GM19438 (cell line): ENCODE data around the gene INO80C.

ENCODE experiments used
- ATAC-seq: cut with Tn5 transposase; IDR thresholded peaks from one replicate; pipeline ENCODE4 v1.9.1; 2021; ENCODE audit warnings: low read depth; ENCODE audit not compliant: unreplicated experiment

INO80C gene

GRCh38 chr18:35497370-35498197 lies at the start of gene INO80C:
INO80C (minus strand) TSS chr18:35497960; CDS start chr18:35497874, 86 bp downstream.
- peak; percentile 94 for ATAC-seq

- no peak for ATAC-seq
Measured at GRCh38 chr18:35547008-35547605, 49.3 kb upstream of the INO80C start.

- ATAC-seq = no peak
Measured at GRCh38 chr18:35542356-35542755, 44.6 kb upstream of the INO80C start.

- no peak for ATAC-seq
Measured at GRCh38 chr18:35535297-35535696, 37.5 kb upstream of the INO80C start.

- no peak for ATAC-seq
Measured at GRCh38 chr18:35533916-35534405, 36.2 kb upstream of the INO80C start.

- no peak for ATAC-seq
Measured at GRCh38 chr18:35528749-35529274, 31.1 kb upstream of the INO80C start.

GRCh38 chr18:35526495-35527059 lies 28.8 kb upstream of the INO80C start:
- ATAC-seq = no peak

GRCh38 chr18:35525795-35526494 lies 28.2 kb upstream of the INO80C start:
- ATAC-seq = no peak

- no peak for ATAC-seq
Measured at GRCh38 chr18:35524226-35524625, 26.5 kb upstream of the INO80C start.

- ATAC-seq = no peak
Measured at GRCh38 chr18:35522130-35522959, 24.6 kb upstream of the INO80C start.

GRCh38 chr18:35521133-35521532 lies 23.4 kb upstream of the INO80C start:
- no peak for ATAC-seq

- ATAC-seq = no peak
Measured at GRCh38 chr18:35519148-35519899, 21.6 kb upstream of the INO80C start.

- no peak for ATAC-seq
Measured at GRCh38 chr18:35517715-35518114, 20.0 kb upstream of the INO80C start.

- no peak for ATAC-seq
Measured at GRCh38 chr18:35516789-35517188, 19.0 kb upstream of the INO80C start.

- ATAC-seq = no peak
Measured at GRCh38 chr18:35516351-35516750, 18.6 kb upstream of the INO80C start.

GRCh38 chr18:35515460-35516130 lies 17.8 kb upstream of the INO80C start:
- no peak for ATAC-seq

- no peak for ATAC-seq
Measured at GRCh38 chr18:35514752-35515459, 17.1 kb upstream of the INO80C start.

- ATAC-seq = no peak
Measured at GRCh38 chr18:35514283-35514682, 16.5 kb upstream of the INO80C start.
